Ascending aorta (tissue), 2 donors: ENCODE measurements around the gene CPN2. TPM values are rescaled to one million over a fixed set of nuclear protein-coding genes. Genes with fewer than 3 reads are reported as not detected.
A peak's percentile ranks its signal among the peaks of the same experiment; 100 is the strongest.

Source experiments
- DNase-seq, 2 donors: peaks; one replicate each; pipeline ENCODE4 v3.0.0-alpha.2; 2019; ENCODE audit warnings: low spot score in 2 of 2
- H3K27ac ChIP-seq, 2 donors: fragments of 200-600 bp; sonication (generic); one replicate each; pipeline ENCODE4 v1.5.1; 2016 to 2017; ENCODE audit warnings: mild to moderate bottlenecking in 1 of 2
- H3K27me3 ChIP-seq: fragments of 200-600 bp; sonication (generic); one replicate; pipeline ENCODE4 v1.5.1; 2017
- H3K36me3 ChIP-seq, 2 donors: fragments of 200-600 bp; sonication (generic); one replicate each; pipeline ENCODE4 v1.5.1; 2016
- H3K4me1 ChIP-seq, 2 donors: fragments of 200-600 bp; sonication (generic); one replicate each; pipeline ENCODE4 v1.5.1; 2016 to 2017; ENCODE audit warnings: mild to moderate bottlenecking in 1 of 2
- H3K4me3 ChIP-seq, 2 donors: fragments of 200-600 bp; sonication (generic); one replicate each; pipeline ENCODE4 v1.5.1; 2016 to 2017; ENCODE audit warnings: mild to moderate bottlenecking in 1 of 2
- H3K9me3 ChIP-seq, 2 donors: fragments of 200-600 bp; sonication (generic); one replicate each; pipeline ENCODE4 v1.5.1; 2016
- intact Hi-C: fragments of 100-400 bp; cut with DNase I; formaldehyde crosslinking; loops from one replicate; pipeline ENCODE4 v1.15.1; 2023
- total RNA-seq: library from RNA; depleted of rRNA; stranded (reverse); fragments of >200 nt; gene quantifications from one replicate; pipeline ENCODE4 v1.1.0, GENCODE V29; 2016
- TF ChIP-seq, protein P1 (sequence below), 3 experiments: fragments of 200-600 bp in 2 of 3; fragments of 450-650 bp in 1 of 3; sonication (generic) in 2 of 3; IDR thresholded peaks; one replicate each; pipeline ENCODE4 v1.5.1; 2016 to 2019; ENCODE audit warnings: antibody characterized with exemption in 3 of 3, mild to moderate bottlenecking in 1 of 3, moderate library complexity in 1 of 3

CPN2 gene
- total RNA-seq, 1 donor from 2014 or later, result not detected

DNA sequence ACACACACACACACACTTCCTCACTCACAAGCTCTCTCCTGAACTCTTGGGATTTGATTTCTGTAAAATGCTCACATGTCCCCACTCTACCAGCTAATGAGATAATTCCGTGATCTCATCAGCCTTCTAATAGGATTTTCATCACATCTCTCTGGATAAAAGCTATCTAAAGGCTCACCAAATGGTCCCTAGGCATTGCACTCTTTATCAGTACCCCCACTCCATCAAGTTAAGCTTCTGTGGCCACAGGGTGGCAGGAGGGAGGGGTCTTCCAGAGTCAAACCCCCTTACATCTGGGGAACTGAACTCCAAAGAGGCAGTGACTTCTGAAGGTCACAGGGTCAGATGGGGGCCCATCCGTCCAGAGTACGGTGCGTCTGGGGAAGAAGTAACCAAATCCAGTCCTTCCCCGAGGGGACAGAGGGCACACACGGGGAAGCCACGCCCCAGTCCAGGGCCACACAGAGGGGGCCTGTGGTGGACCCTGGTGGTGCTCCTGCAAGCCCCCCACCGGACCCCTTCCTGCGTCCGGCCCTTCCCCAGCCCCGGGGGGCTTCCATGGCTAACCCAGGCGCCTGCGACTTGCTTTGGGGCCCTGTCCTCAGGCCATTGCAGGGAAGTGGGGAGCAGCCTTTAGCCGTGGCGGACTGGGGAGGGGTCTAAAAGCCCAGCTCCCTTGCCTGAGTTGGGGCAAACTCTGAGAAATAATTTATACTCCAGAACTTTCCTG, 25.5 kb downstream of the CPN2 start:
- intact Hi-C loops, result no loop called here

DNA sequence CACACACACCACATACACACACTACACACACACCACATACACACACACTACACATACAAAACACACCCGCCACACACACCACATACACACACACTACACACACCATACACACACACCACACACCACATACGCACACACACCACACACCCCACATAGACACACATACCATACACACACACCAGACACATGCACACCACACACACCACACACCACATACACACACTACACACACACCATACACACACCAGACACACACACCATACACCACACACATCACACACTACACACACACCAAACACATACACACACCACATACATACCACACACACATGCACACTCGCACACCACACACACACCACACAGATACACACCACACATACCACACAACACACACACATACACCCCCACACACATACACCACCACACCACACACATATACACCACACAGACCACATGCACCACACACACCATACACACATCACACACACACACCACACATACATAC, 26.3 kb downstream of the CPN2 start:
- TF ChIP-seq, protein P1, sequence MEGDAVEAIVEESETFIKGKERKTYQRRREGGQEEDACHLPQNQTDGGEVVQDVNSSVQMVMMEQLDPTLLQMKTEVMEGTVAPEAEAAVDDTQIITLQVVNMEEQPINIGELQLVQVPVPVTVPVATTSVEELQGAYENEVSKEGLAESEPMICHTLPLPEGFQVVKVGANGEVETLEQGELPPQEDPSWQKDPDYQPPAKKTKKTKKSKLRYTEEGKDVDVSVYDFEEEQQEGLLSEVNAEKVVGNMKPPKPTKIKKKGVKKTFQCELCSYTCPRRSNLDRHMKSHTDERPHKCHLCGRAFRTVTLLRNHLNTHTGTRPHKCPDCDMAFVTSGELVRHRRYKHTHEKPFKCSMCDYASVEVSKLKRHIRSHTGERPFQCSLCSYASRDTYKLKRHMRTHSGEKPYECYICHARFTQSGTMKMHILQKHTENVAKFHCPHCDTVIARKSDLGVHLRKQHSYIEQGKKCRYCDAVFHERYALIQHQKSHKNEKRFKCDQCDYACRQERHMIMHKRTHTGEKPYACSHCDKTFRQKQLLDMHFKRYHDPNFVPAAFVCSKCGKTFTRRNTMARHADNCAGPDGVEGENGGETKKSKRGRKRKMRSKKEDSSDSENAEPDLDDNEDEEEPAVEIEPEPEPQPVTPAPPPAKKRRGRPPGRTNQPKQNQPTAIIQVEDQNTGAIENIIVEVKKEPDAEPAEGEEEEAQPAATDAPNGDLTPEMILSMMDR (IDR thresholded peaks at IDR 0.05), result no peak
- Histone ChIP-seq H3K27me3 (no peaks in the 10 kb centered on the region), H3K4me3 (no peak overlapping the region), H3K4me1 (no peaks in the 10 kb centered on the region), H3K9me3 (no peaks in the 10 kb centered on the region), H3K27ac (no peak overlapping the region), H3K36me3 (no peaks in the 10 kb centered on the region)
- intact Hi-C loops, result no loop called here
- DNase-seq, result no peak

More for the DNA sequence above, 25.5 kb downstream of the CPN2 start:
- H3K27ac ChIP-seq, result no peak overlapping the region
- no peaks in the 10 kb centered on the region for H3K27me3 ChIP-seq
- H3K36me3 ChIP-seq, result no peaks in the 10 kb centered on the region
- H3K9me3 ChIP-seq, result no peaks in the 10 kb centered on the region
- no peaks in the 10 kb centered on the region for H3K4me1 ChIP-seq
- H3K4me3 ChIP-seq, result no peak overlapping the region
- DNase-seq, result no peak
- TF ChIP-seq, protein P1 (IDR thresholded peaks at IDR 0.05), result no peak

DNA sequence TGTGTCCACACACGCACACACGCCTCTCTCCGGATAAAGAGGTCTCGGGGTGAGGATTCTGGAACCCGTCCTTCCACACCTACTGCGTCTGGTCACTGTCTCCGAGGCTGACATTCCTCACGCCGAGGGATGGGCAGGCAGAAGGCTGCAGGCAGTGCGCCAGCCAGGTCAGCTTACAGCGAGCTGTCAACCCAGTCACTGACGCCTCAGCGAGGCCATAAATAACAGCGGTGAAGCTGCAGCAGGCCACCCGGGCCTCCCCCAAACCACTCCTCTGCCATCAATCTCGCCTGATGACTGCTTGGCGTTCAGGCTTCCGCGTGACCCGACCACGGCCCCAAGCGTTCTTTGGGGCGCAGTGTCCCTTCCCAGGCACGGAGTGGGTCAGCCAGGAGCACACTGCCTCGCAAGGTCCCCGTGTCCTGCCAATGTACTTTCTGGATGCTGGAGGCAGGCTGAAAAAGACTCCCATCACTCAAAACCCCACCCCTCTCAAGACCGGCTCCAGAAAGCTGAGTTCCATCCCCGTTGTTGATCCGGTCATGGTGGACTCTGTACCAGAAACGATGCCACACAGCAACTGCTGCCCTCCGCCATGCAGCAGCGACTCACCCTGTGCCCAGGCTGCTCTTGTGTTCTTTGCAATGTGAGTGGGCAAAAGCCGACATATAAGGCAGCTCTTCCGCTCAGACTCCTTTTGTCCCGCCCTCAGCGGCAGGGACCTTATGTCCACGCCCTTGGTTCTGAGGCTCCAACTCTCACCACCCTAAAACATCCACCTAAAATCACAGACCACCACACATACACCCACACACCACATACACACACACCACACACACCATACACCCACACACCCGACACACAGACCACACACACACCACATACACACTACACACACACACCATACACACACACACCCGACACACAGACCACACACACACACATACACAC, 27.1 kb downstream of the CPN2 start:
- peak overlapping the region; percentile 41 to 44 for H3K4me3 ChIP-seq
- H3K36me3 ChIP-seq, result no peaks in the 10 kb centered on the region
- TF ChIP-seq, protein P1 (IDR thresholded peaks at IDR 0.05), result no peak
- DNase-seq, result no peak
- no peaks in the 10 kb centered on the region for H3K4me1 ChIP-seq
- no peaks in the 10 kb centered on the region for H3K27me3 ChIP-seq
- peaks cover 0 to 3% of the 10 kb centered on the region in 2 donors for H3K9me3 ChIP-seq
- H3K27ac ChIP-seq, result no peak overlapping the region
- intact Hi-C loops, result no loop called here

DNA sequence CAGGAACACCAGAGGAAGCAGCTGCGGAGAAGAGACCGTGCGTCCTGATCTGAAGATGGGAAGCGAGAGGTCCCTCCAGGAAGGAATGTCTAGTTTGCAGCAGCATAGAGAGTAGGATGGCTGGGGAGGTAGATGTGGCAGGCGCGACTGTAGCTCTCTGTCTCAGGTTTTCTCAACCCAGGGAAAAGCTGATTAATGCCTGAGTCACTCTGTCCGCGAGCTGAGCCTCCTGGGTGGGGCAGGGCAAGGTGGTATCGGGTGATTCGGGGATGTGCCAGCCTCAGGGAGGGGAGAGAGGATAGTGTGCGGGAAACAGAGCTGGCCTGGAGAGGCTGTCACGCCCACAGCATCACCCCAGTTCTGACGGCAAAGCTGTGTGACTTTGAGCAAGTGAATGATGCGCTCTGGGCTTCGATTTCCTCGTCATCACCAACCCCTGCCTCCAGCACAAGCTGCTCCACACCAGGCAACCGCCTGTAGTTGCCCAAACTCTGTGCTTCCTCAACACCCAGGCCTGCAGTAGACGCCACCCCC, 28.4 kb downstream of the CPN2 start:
- Histone ChIP-seq H3K36me3 (no peaks in the 10 kb centered on the region), H3K4me3 (no peak overlapping the region), H3K27me3 (no peaks in the 10 kb centered on the region), H3K9me3 (peaks cover 0 to 11% of the 10 kb centered on the region in 2 donors), H3K27ac (no peak overlapping the region), H3K4me1 (no peaks in the 10 kb centered on the region)
- DNase-seq, result no peak
- TF ChIP-seq, protein P1 (IDR thresholded peaks at IDR 0.05), result no peak
- intact Hi-C loops, result no loop called here

DNA sequence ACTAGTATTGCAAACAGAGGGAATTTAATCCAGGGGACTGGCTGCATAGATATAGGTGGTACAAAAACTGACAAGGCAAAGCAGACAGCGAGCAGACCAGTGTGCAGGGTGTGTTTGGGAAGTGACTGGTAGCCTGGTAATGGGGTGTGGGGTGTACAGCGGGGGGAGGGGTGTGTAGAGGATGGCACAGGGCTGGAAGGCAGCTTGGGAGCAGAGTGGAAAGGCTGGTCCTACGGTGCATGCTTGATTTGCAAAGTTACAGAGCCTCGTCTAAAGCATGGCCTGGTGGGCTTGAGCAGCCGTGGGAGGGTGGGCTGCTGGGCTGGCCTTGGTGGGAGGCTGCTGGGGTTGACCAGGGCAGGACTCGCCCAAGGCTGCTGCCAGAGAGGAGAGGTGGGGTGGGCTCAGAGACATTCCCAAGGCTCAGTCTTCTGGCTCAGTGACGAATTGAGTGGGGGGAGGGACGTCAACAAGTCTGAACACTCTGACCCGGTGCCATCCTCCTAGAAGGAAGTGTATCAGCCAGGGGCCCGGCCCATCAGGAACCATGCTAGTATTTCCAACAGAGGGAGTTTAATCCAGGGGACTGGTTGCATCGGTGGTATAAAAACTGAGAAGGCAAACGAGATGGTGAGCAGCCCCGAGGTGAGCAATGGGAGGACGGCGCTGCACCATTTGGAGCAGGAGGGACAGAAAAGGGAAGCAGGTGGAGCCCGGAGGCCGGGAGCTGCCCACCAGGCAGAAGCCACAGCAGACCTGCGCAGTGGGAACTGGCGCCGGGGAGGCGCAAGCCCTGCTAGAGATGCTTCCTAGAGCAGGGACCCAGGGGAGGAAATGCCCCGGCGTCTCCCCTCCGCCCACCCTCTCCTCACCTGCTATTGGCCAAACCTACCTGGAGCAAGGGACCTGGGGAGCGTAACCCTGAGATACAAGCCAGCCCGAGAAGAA, 29.2 kb downstream of the CPN2 start:
- TF ChIP-seq, protein P1 (IDR thresholded peaks at IDR 0.05), result no peak
- Histone ChIP-seq H3K9me3 (peaks cover 0 to 11% of the 10 kb centered on the region in 2 donors), H3K4me3 (no peak overlapping the region), H3K27me3 (no peaks in the 10 kb centered on the region), H3K27ac (no peak overlapping the region), H3K36me3 (no peaks in the 10 kb centered on the region), H3K4me1 (no peaks in the 10 kb centered on the region)
- intact Hi-C loops, result no loop called here
- no peak for DNase-seq
